ENCODE results near the gene SOCS4.

- TF ChIP-seq CTCF (IDR thresholded peaks at IDR 0.05; ENCODE audit: low read depth, low read length) (no peak), POLR2A (IDR thresholded peaks at IDR 0.05; ENCODE audit: extremely low read depth, insufficient read length) (no peak)
Measured at GRCh38 chr14:55053500-55053899, 26.5 kb downstream of the SOCS4 start.
